Dermis blood vessel endothelial cell (primary cell): Measurements from ENCODE around the gene RAB6B. TPM values are rescaled to one million over a fixed set of nuclear protein-coding genes. Genes with fewer than 3 reads are reported as not detected.

ENCODE experiments used
- DNase-seq: peaks from one replicate; pipeline ENCODE4 v3.0.0; 2010
- total RNA-seq: library from RNA; depleted of rRNA; stranded (reverse); fragments of >200 nt; gene quantifications from 2 replicates; pipeline ENCODE4 v1.2.3, GENCODE V29; 2014

The RAB6B gene
- total RNA-seq, 1 donor from 2014 or later: 1.9 TPM

DNA sequence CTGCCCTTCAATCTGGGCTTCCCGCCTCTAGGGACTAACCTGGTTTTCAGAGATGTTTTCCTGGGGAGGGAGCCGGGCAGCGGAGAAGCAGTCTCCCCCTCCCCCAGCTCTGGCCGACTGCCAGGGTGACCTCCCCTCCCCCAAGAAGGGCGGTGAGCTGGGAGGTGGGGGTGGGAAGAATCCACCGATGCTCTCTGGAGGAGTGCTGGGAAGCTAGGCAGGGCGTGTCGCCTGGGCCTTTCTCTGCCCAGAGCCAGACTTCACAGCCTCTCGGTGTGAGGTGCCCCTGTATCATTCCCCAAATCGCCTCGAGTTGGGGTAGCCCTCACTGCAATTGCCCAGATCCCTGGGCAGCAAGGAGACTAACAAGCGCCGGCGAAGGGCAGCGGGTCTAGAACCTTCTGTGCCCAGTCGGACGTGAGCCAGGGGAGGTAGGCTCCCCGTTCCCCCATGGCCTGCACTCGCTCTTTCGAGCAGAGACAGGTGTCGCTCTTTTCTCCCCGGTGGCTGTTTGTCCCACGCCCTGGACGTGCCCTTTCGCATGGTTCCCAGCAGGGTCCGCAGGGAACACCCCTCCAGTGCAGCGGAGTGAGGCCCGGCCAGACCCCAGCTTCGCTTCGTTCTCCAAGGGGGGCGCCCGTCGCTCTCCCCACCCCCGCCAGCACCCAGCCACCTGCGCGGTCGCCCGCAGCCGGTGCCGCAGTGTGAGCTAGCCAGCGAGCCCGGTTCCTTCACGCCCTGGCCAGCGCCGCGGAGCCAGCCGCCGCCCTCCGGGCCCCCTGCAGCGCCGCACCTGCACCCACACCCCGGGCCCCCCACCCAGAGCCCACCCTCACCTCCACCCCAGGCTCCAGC, 1.1 kb downstream of the RAB6B start:
- DNase-seq: peak; percentile 15

- no peak for DNase-seq
Measured at GRCh38 chr3:133893683-133894352, 1.9 kb downstream of the RAB6B start.

DNA sequence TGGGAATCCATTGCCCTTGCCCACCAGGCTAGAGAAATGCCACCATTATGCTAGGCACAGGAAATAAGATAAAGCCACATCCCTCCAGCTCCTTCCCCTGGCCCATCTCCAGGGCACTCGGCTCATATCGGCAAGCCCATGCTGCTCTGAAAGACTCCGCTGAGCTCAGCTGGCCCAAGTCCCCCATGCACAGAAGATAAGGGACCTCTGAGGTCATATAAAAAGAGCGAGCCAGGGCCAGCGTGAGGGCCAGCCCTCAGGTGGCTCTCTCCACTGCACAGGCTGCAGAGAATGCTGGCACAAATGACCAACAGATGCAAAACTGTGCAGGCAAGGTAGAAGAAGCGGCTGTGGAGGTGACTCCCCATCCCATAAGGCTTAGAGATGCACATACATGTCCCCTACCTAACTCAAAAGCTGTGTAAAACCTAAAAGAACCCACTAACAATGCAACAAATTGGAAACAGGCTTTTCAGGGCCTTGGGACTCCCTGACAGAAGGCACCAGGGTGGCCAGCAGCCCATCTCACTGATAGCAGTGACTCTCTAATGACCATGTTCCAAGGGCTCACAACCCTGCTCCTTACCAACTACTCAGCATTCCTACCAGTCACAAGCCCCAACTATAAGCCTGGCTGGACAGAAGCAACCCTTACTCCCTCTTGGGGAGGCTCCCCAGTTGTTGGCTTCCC, 3.0 kb downstream of the RAB6B start:
- DNase-seq: no peak

GRCh38 chr3:133891662-133892378, 3.9 kb downstream of the RAB6B start:
- no peak for DNase-seq

- no peak for DNase-seq
Measured at GRCh38 chr3:133890972-133891644, 4.6 kb downstream of the RAB6B start.

GRCh38 chr3:133890037-133890436, 5.6 kb downstream of the RAB6B start:
- no peak for DNase-seq

- DNase-seq: no peak
Measured at GRCh38 chr3:133888726-133889340, 6.8 kb downstream of the RAB6B start.

GRCh38 chr3:133887803-133888703, 7.6 kb downstream of the RAB6B start:
- peak; percentile 16 for DNase-seq

DNA sequence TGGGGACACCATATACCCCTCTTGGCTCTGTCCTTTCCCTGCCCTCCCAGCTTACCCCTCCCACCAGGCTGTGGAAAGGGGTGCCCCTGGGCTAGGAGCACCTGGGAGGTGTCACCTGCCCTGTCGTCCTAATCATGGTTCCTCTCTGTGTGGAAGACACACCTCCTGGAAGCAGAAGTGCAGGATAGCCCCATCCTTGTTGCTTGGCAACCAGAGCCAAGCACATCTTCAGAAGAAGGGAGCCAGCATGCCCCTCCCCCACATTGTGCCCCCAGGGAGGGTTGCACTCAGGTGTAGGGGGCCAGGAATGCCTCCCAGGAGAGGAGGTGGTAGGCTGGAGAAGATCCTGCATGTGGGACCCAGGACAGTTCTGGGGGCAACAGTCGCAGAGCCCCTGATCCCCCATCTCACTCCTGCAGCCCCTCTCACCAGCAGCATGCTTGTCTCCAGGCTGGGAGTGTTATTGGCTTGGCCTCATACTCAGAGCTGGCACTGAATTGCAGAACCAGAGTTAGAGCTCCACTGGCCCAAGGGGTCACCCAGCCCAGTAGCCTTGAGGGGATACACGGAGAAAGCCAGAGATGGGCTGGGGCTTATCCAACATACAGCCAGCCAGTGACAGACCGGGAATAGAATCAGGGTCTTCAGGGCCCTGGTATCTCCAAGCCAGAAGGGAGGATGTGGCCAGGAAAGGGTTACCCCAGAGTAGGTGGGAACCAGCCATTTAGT, 8.4 kb downstream of the RAB6B start:
- DNase-seq: no peak

DNA sequence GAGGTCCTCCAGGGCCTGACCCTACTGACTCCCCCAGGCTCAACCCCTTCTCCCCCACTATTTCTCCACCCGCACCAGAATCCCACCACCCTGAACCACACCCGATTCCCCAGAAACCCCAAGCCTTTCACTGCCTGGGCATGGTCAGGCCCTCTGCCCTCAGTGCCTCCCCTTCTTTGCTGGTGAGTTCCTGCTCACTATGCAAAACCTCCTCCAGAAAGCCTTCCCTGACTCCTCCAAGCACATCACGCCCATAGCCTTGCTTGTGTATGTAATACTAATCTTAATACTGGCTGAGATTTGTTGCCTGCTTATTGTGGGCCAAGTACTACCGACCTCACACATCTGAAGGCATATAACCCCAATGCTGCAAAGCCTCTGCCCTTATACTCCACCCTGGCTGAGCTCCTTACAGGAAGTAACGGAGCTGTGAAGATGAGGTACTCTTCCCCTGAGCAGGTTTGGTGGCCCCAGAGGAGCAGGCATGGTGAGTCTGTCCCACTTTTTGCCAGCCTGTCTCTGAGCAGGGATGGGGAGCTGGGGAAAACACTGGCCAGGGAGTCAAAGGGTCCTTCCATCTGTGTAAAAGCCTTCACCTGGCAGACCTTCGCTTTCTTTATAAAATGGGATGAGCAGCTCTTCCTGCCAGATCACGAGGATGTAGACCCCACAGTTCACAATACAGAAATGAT, 9.5 kb downstream of the RAB6B start:
- DNase-seq: no peak

- DNase-seq: no peak
Measured at GRCh38 chr3:133884887-133885711, 10.6 kb downstream of the RAB6B start.

GRCh38 chr3:133884054-133884886, 11.4 kb downstream of the RAB6B start:
- no peak for DNase-seq

GRCh38 chr3:133883641-133884040, 12.0 kb downstream of the RAB6B start:
- DNase-seq: no peak

- DNase-seq: no peak
Measured at GRCh38 chr3:133882986-133883586, 12.6 kb downstream of the RAB6B start.

DNA sequence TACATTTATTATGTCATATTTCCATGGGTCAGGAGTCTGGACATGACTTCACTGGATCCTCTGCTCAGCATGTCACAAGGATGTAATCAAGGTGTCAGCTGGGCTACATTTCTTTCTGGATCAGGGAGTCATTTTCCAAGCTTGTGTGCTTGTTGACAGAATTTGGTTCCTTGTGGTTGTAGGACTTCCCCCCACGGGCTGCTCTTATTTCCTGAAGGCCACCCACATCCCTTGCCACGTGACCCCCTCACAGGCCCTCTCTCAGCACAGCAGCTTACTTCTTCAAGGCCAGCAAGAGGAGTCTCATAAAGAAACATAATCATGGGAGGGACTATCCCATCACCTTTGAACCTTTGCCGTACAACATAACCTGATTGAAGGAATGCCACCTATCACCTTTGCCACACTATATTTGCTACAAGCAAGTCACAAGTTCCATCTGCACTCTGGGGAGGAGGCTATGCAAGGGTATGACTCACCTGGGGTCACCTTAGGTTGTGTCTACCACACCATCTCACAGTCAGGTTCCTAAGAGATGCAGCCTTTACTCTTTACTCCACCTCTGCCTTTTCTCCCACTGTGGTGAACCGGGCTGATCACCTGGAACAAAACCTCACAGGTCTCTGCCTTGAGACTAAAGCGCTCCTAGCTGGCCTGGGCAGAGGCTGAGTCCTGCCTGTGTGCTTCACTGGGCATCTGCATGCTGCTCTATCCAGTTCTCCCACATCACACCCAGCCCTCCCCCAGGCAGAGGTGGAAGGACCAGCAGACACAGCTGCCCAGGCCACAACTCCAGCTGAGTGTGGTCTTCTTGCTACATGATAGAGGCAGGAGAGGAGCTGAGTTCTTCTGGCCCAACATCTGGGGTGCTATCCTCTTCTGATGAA, 13.5 kb downstream of the RAB6B start:
- DNase-seq: no peak

DNA sequence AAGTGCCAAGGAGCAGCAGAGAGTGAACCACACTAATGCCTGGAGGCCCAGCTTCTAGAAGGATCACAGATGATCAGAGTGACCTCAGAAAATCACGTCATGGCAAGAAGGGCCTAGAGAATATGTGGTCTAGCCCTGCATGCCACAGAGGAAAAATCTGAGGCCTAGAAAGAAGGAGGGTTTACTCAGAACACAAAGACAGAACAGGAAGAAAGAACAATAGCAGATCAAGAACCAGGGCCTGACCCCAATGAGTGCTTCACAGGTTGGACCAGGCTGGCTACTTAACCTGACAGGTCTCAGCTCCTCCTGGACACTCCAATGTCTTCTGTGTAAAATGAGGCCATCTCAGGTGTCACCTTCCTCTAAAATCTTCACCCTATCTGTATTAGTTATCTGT, 14.2 kb downstream of the RAB6B start:
- no peak for DNase-seq
